A549 (cell line): ENCODE measurements around the gene DAGLB. TPM values are rescaled to one million over a fixed set of nuclear protein-coding genes. Genes with fewer than 3 reads are reported as not detected.
"Not testable (repeated sequence)": the region's sequence is repeated elsewhere in the genome, so short reads cannot be mapped to it uniquely, and the experiment has no call there.

ENCODE experiments used
- ATAC-seq, 2 experiments: fragments of 200-7000 bp in 1 of 2; fragments of >200 bp in 1 of 2; cut with Nextera tagmentation in 1 of 2; cut with Tn5 transposase in 1 of 2; 3 replicates each; pipeline versions ENCODE4 v1.8.0 to v1.9.1; 2018 to 2020; ENCODE audit warnings: mild to moderate bottlenecking in 1 of 2, moderate library complexity in 1 of 2
- CTCF ChIA-PET: fragments of 300-600 bp; sonication (Branson Sonifier 250); formaldehyde crosslinking; extraction: SDS; loops from one replicate; lab custom pipeline; 2021; ENCODE audit warnings: antibody characterized with exemption, inconsistent platforms; lab: Yijun Ruan, JAX
- POLR2A ChIA-PET: fragments of 350-600 bp; formaldehyde crosslinking; extraction: SDS; loops from one replicate; lab custom pipeline; 2021; ENCODE audit warnings: antibody characterized with exemption, inconsistent platforms; lab: Yijun Ruan, JAX
- DNase-seq, 2 experiments: peaks; one replicate each; pipeline versions ENCODE4 v3.0.0 to v3.0.0-alpha.2; 2011 to 2016; ENCODE audit warnings: low read depth in 1 of 2, low spot score in 1 of 2
- FAIRE-seq: peaks from 2 replicates; lab custom pipeline; 2011; peaks lifted over from hg19 to GRCh38; lab: Jason Lieb, UNC
- H3K27ac ChIP-seq, 2 experiments: fragments of >200 bp; sonication (Bioruptor Twin); formaldehyde crosslinking; 3 replicates each; pipeline ENCODE4 v1.5.1; 2016 to 2017
- H3K4me1 ChIP-seq: fragments of >200 bp; sonication (Bioruptor Twin); formaldehyde crosslinking; 3 replicates; pipeline ENCODE4 v1.6.1; 2016
- H3K4me2 ChIP-seq: fragments of >200 bp; sonication (Bioruptor Twin); formaldehyde crosslinking; 3 replicates; pipeline ENCODE4 v1.6.1; 2016
- H3K4me3 ChIP-seq: fragments of >200 bp; sonication (Bioruptor Twin); formaldehyde crosslinking; 3 replicates; pipeline ENCODE4 v1.5.1; 2016
- H3K9me3 ChIP-seq: fragments of >200 bp; sonication (Bioruptor Twin); formaldehyde crosslinking; 3 replicates; pipeline ENCODE4 v1.6.1; 2016
- EHF ChIP-seq: fragments of 250-450 bp; sonication (Bioruptor Pico); IDR thresholded peaks from 2 replicates; pipeline ENCODE4 v1.5.0; 2020; ENCODE audit warnings: mild to moderate bottlenecking
- EP300 ChIP-seq, 2 experiments: fragments of >200 bp; sonication (Bioruptor Twin); formaldehyde crosslinking; IDR thresholded peaks; 2 replicates in 1 of 2; 3 replicates in 1 of 2; pipeline ENCODE4 v1.6.1; 2016 to 2017
- ESRRA ChIP-seq: fragments of 150-350 bp; IDR thresholded peaks from 2 replicates; pipeline ENCODE4 v1.6.1; 2014; ENCODE audit warnings: mild to moderate bottlenecking, low read length, borderline replicate concordance
- JUN ChIP-seq, 2 experiments: fragments of >200 bp; sonication (Bioruptor Twin); formaldehyde crosslinking; IDR thresholded peaks; 2 replicates in 1 of 2; 3 replicates in 1 of 2; pipeline ENCODE4 v1.6.1; 2016 to 2017
- JUNB ChIP-seq: fragments of >200 bp; sonication (Bioruptor Twin); formaldehyde crosslinking; IDR thresholded peaks from 2 replicates; pipeline ENCODE4 v1.6.1; 2016
- NR3C1 ChIP-seq: fragments of >200 bp; sonication (Bioruptor Twin); formaldehyde crosslinking; IDR thresholded peaks from 3 replicates; pipeline ENCODE4 v1.6.1; 2017
- POLR2A ChIP-seq: IDR thresholded peaks from 2 replicates; pipeline ENCODE4 v1.6.1; 2012; ENCODE audit warnings: mild to moderate bottlenecking, low read length
- RNF2 ChIP-seq: fragments of 200-600 bp; sonication (generic); IDR thresholded peaks from 2 replicates; pipeline ENCODE4 v1.6.1; 2016; ENCODE audit warnings: low read depth, mild to moderate bottlenecking, antibody characterized with exemption, moderate library complexity, borderline replicate concordance
- SREBF2 ChIP-seq: fragments of 450-650 bp; IDR thresholded peaks from 2 replicates; pipeline ENCODE4 v1.6.1; 2014; ENCODE audit warnings: mild to moderate bottlenecking, moderate library complexity
- ZSCAN20 ChIP-seq: fragments of 250-450 bp; sonication (Bioruptor Pico); IDR thresholded peaks from 2 replicates; pipeline ENCODE4 v1.8.0; 2022; ENCODE audit warnings: mild to moderate bottlenecking, moderate library complexity
- WGBS: methylation state at CpG from one replicate; pipeline ENCODE4 v1.1.6; 2017; ENCODE audit errors: missing lambda C conversion rate; 5-methylcytosine and 5-hydroxymethylcytosine counted together
- polyA plus RNA-seq, 4 experiments: library from polyadenylated mRNA; depleted of rRNA in 3 of 4; stranded (reverse); fragments of >200 nt; fragmentation: RNase III in 1 of 4; extraction: RNeasy Plus Mini Kit Qiagen cat#74134 plus additional on column Dnase treatment in 1 of 4; gene quantifications; 2 replicates in 3 of 4; 3 replicates in 1 of 4; pipeline ENCODE4 v1.2.3, GENCODE V29; 2011 to 2017
- TF ChIP-seq, protein P1 (sequence below): IDR thresholded peaks from 2 replicates; pipeline ENCODE4 v1.6.1; 2012
- TF ChIP-seq, protein P2 (sequence below): fragments of 250-450 bp; sonication (Bioruptor Pico); IDR thresholded peaks from 2 replicates; pipeline ENCODE4 v1.5.0; 2020; ENCODE audit warnings: low read depth, mild to moderate bottlenecking, moderate library complexity
- TF ChIP-seq, protein P3 (sequence below): fragments of >200 bp; sonication (Bioruptor Twin); formaldehyde crosslinking; IDR thresholded peaks from 3 replicates; pipeline ENCODE4 v1.6.1; 2016
- TF ChIP-seq, protein P4 (sequence below): fragments of >200 bp; sonication (Bioruptor Twin); formaldehyde crosslinking; IDR thresholded peaks from 2 replicates; pipeline ENCODE4 v1.6.1; 2016
- TF ChIP-seq, protein P5 (sequence below): fragments of 450-650 bp; IDR thresholded peaks from 2 replicates; pipeline ENCODE4 v1.6.1; 2014; ENCODE audit warnings: antibody characterized with exemption
- TF ChIP-seq, protein P6 (sequence below): fragments of 150-350 bp; IDR thresholded peaks from 2 replicates; pipeline ENCODE4 v1.6.1; 2014; ENCODE audit warnings: low read depth, mild to moderate bottlenecking, low read length

The DAGLB gene
- polyA plus RNA-seq, 2 of the 4 experiments (the other 2 are of a cell fraction), result 14.5 to 19.7 TPM

DNA sequence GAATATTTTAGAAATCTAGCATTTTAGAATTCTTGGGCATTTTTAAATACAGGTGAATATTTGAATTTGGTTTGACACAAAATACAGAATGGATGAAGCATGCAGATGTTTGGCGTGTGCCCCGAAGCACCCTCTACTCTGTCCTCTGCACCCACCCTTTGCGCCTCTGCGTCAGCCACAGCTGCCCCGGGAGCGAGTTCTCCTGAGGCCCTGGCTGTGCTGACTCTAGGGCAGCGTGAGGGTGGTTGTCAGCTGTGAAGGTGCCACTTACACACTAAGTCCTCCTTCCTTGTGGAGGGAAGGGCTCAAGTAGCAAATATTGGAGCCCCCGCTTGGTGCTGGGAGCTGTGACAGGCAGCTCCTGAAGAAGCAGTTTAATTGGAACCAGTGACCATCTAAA is 48.4 kb downstream of the DAGLB start:
- DNase-seq (no peak), ATAC-seq (0 out of 6 replicates have a peak, but pooled peaks of 1 of the 2 experiments have one; percentile 14), FAIRE-seq (no peak)
- CTCF ChIA-PET, result interaction anchor here (0.6 to 2.2 kb wide), 5 partner anchors 10 to 74 kb away, joined by 3 to 9 read pairs (median 4); no protein-coding TSS in a partner anchor
- no peak overlapping the region for H3K4me2 ChIP-seq
- 94% methylated on average over 8 of the region's 8 CpGs for WGBS
- POLR2A ChIA-PET, result interaction anchor here (0.6 kb wide), 1 partner anchor 8 kb away, joined by 3 read pairs; no protein-coding TSS in a partner anchor
- H3K27ac ChIP-seq, result no peak overlapping the region
- TF ChIP-seq ESRRA, result no peak
- peaks cover 24% of the 10 kb centered on the region for H3K4me1 ChIP-seq
- no peak overlapping the region for H3K4me3 ChIP-seq
- no peaks in the 10 kb centered on the region for H3K9me3 ChIP-seq

DNA sequence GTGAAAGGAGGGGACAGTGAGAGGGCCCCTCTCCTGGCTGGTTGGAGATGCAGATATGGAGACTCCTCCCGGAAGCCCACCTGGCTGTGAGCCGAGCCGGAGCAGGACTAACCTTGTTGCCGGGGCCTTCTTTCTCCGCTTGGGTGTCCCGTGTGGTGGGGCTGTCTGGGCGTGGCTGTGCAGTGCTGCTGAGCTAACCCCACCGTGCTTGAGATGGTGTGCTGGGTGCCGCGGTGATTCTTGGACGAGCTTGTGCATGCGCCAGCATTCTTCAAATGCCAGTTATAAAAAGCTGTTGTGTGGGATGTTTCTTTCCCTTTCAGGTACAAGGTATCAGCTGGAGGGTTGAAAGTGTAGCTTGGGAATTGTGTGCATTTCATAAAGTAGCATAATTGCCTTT is 48.8 kb downstream of the DAGLB start:
- TF ChIP-seq ZSCAN20 (CRISPR knock-in tag) (no peak), POLR2A (no peak), EHF (no peak), EP300 (IDR thresholded peaks at IDR 0.05) (no peak), JUN (IDR thresholded peaks at IDR 0.05) (no peak), JUNB (no peak), NR3C1 (no peak), SREBF2 (no peak), RNF2 (no peak)
- TF ChIP-seq, protein P1, sequence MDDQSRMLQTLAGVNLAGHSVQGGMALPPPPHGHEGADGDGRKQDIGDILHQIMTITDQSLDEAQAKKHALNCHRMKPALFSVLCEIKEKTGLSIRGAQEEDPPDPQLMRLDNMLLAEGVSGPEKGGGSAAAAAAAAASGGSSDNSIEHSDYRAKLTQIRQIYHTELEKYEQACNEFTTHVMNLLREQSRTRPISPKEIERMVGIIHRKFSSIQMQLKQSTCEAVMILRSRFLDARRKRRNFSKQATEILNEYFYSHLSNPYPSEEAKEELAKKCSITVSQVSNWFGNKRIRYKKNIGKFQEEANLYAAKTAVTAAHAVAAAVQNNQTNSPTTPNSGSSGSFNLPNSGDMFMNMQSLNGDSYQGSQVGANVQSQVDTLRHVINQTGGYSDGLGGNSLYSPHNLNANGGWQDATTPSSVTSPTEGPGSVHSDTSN, result no peak
- TF ChIP-seq, protein P2, sequence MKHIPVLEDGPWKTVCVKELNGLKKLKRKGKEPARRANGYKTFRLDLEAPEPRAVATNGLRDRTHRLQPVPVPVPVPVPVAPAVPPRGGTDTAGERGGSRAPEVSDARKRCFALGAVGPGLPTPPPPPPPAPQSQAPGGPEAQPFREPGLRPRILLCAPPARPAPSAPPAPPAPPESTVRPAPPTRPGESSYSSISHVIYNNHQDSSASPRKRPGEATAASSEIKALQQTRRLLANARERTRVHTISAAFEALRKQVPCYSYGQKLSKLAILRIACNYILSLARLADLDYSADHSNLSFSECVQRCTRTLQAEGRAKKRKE (CRISPR knock-in tag), result no peak
- TF ChIP-seq, protein P3, sequence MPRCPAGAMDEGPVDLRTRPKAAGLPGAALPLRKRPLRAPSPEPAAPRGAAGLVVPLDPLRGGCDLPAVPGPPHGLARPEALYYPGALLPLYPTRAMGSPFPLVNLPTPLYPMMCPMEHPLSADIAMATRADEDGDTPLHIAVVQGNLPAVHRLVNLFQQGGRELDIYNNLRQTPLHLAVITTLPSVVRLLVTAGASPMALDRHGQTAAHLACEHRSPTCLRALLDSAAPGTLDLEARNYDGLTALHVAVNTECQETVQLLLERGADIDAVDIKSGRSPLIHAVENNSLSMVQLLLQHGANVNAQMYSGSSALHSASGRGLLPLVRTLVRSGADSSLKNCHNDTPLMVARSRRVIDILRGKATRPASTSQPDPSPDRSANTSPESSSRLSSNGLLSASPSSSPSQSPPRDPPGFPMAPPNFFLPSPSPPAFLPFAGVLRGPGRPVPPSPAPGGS, result no peak
- TF ChIP-seq, protein P4, sequence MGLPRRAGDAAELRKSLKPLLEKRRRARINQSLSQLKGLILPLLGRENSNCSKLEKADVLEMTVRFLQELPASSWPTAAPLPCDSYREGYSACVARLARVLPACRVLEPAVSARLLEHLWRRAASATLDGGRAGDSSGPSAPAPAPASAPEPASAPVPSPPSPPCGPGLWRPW, result no peak
- TF ChIP-seq, protein P5, sequence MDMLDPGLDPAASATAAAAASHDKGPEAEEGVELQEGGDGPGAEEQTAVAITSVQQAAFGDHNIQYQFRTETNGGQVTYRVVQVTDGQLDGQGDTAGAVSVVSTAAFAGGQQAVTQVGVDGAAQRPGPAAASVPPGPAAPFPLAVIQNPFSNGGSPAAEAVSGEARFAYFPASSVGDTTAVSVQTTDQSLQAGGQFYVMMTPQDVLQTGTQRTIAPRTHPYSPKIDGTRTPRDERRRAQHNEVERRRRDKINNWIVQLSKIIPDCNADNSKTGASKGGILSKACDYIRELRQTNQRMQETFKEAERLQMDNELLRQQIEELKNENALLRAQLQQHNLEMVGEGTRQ, result no peak
- TF ChIP-seq, protein P6, sequence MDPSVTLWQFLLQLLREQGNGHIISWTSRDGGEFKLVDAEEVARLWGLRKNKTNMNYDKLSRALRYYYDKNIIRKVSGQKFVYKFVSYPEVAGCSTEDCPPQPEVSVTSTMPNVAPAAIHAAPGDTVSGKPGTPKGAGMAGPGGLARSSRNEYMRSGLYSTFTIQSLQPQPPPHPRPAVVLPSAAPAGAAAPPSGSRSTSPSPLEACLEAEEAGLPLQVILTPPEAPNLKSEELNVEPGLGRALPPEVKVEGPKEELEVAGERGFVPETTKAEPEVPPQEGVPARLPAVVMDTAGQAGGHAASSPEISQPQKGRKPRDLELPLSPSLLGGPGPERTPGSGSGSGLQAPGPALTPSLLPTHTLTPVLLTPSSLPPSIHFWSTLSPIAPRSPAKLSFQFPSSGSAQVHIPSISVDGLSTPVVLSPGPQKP, result no peak
- H3K4me3 ChIP-seq, result no peak overlapping the region
- FAIRE-seq, result no peak
- CTCF ChIA-PET, result interaction anchor here (1.2 to 2.1 kb wide), 4 partner anchors 10 to 50 kb away, joined by 3 to 9 read pairs (median 4); no protein-coding TSS in a partner anchor
- DNase-seq, result no peak
- peaks cover 28% of the 10 kb centered on the region for H3K4me1 ChIP-seq
- peak in 1 of 2 experiments; percentile 35; a peak in 3 of 6 replicates for ATAC-seq
- H3K27ac ChIP-seq, result peak overlapping the region in 1 of 2 experiments; percentile 38; a peak in 1 of 6 replicates
- WGBS, result 70% methylated on average over 12 of the region's 12 CpGs
- H3K4me2 ChIP-seq, result no peak overlapping the region
- POLR2A ChIA-PET, result interaction anchor here (0.6 kb wide), 1 partner anchor 8 kb away, joined by 3 read pairs; no protein-coding TSS in a partner anchor
- no peaks in the 10 kb centered on the region for H3K9me3 ChIP-seq

DNA sequence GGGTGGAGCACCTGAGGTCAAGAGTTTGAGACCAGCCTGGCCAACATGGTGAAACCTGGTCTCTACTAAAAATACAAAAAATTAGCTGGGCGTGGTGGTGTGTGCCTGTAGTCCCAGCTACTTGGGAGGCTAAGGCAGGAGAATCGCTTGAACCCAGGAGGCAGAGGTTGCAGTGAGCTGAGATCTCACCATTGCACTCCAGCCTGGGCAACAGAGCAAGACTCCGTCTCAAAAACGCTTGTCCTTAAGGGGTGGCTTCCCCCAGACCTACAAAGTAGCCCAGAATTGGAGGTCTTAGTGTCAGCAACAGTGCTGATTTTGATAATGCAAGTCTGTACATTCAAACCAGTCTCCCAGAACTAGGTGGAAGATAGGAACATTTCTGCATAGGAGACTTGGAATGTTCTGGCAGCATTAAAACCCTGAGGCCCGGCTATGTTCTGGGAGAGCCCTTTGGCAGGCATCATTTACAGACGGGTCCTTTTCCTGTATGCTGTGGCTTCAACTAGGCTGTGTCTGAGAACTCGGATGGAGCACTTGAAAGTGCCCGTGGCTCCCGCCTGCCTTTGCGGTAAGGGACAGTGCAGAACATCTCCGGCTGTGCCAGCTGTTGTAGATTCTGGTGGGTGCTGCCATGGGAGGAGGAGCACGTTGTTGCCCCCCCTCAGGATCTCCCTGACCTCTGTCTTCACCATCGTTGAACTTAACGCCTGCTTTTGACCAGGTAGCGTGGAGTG is 49.8 kb downstream of the DAGLB start:
- H3K4me1 ChIP-seq, result peaks cover 38% of the 10 kb centered on the region
- H3K9me3 ChIP-seq, POLR2A ChIA-PET, H3K4me3 ChIP-seq, DNase-seq, H3K4me2 ChIP-seq, ATAC-seq, H3K27ac ChIP-seq, FAIRE-seq: not testable (repeated sequence)
- CTCF ChIA-PET, result interaction anchor here (1.3 to 1.4 kb wide), 3 partner anchors 9 to 49 kb away, joined by 3 to 5 read pairs (median 4); no protein-coding TSS in a partner anchor
- 89% methylated on average over 11 of the region's 15 CpGs for WGBS
